ENCODE measurements around the gene RAMP2. TPM values are rescaled to one million over a fixed set of nuclear protein-coding genes. Genes with fewer than 3 reads are reported as not detected.
A peak's percentile ranks its signal among the peaks of the same experiment; 100 is the strongest.

Gene RAMP2
- total and polyA plus RNA-seq, 4 donors, result 43.8 to 101 (median 60.8) TPM

GRCh38 chr17:42751628-42752027 is 9.4 kb upstream of the RAMP2 start:
- ATAC-seq (ENCODE audit: insufficient read depth, low FRiP score) (no peak), DNase-seq (peak in 1 of 3 donors; percentile 65)
- peaks cover 0 to 36% (median 10%) of the 10 kb centered on the region in 5 donors for H3K4me1 ChIP-seq (ENCODE audit: control insufficient read depth in 5 of 5, insufficient read depth in 5 of 5, low read length in 5 of 5)
- TF ChIP-seq CTCF (IDR thresholded peaks at IDR 0.05; ENCODE audit: control extremely low read depth, extremely low read depth), result no peak
- H3K36me3 ChIP-seq (ENCODE audit: control insufficient read depth in 4 of 4, insufficient read depth in 4 of 4, low read length in 4 of 4), result no peaks in the 10 kb centered on the region
- H3K9ac ChIP-seq (ENCODE audit: insufficient read depth in 1 of 2, low read length in 2 of 2), result peak overlapping the region in 1 of 2 donors; percentile 23
- H3K4me3 ChIP-seq, result no peak overlapping the region
- WGBS, 2 donors, result 66 to 68% methylated on average over 7 of the region's 7 CpGs
- no peak overlapping the region for H3K27ac ChIP-seq (ENCODE audit: low read depth in 1 of 2, low read length in 1 of 2)
- no peaks in the 10 kb centered on the region for H3K27me3 ChIP-seq (ENCODE audit: control insufficient read depth in 3 of 3, insufficient read depth in 3 of 3, low read length in 2 of 3)
- H3K9me3 ChIP-seq (ENCODE audit: control insufficient read depth in 4 of 4, insufficient read depth in 3 of 4, low read length in 3 of 4), result no peaks in the 10 kb centered on the region

GRCh38 chr17:42754782-42755181 is 6.2 kb upstream of the RAMP2 start:
- DNase-seq, result no peak
- Histone ChIP-seq H3K27ac (ENCODE audit: low read depth in 1 of 2, low read length in 1 of 2) (no peak overlapping the region), H3K4me3 (no peak overlapping the region), H3K27me3 (ENCODE audit: control insufficient read depth in 3 of 3, insufficient read depth in 3 of 3, low read length in 2 of 3) (no peaks in the 10 kb centered on the region), H3K9ac (ENCODE audit: insufficient read depth in 1 of 2, low read length in 2 of 2) (no peak overlapping the region), H3K4me1 (ENCODE audit: control insufficient read depth in 5 of 5, insufficient read depth in 5 of 5, low read length in 5 of 5) (peaks cover under 1 to 19% (median 5%) of the 10 kb centered on the region in 5 donors), H3K9me3 (ENCODE audit: control insufficient read depth in 4 of 4, insufficient read depth in 3 of 4, low read length in 3 of 4) (no peaks in the 10 kb centered on the region), H3K36me3 (ENCODE audit: control insufficient read depth in 4 of 4, insufficient read depth in 4 of 4, low read length in 4 of 4) (no peaks in the 10 kb centered on the region)
- no peak for TF ChIP-seq CTCF (IDR thresholded peaks at IDR 0.05; ENCODE audit: control extremely low read depth, extremely low read depth)
- no peak for ATAC-seq (ENCODE audit: insufficient read depth, low FRiP score)
- 77 to 93% methylated on average over 3 of the region's 3 CpGs for WGBS, 2 donors

- 44 to 51% methylated on average over 11 of the region's 11 CpGs for WGBS, 2 donors
Observed at GRCh38 chr17:42759982-42760651, 910 bp upstream of the RAMP2 start.

More at GRCh38 chr17:42759982-42760651, 910 bp upstream of the RAMP2 start:
- Histone ChIP-seq H3K9ac (ENCODE audit: insufficient read depth in 1 of 2, low read length in 2 of 2) (peak overlapping the region; percentile 11 to 21), H3K27me3 (ENCODE audit: control insufficient read depth in 3 of 3, insufficient read depth in 3 of 3, low read length in 2 of 3) (no peaks in the 10 kb centered on the region), H3K9me3 (ENCODE audit: control insufficient read depth in 4 of 4, insufficient read depth in 3 of 4, low read length in 3 of 4) (peaks cover 0 to 2% (median 0%) of the 10 kb centered on the region in 4 donors), H3K36me3 (ENCODE audit: control insufficient read depth in 4 of 4, insufficient read depth in 4 of 4, low read length in 4 of 4) (no peaks in the 10 kb centered on the region), H3K4me1 (ENCODE audit: control insufficient read depth in 5 of 5, insufficient read depth in 5 of 5, low read length in 5 of 5) (peaks cover 0 to 27% (median 9%) of the 10 kb centered on the region in 5 donors), H3K27ac (ENCODE audit: low read depth in 1 of 2, low read length in 1 of 2) (peak overlapping the region in 1 of 2 donors; percentile 86), H3K4me3 (no peak overlapping the region)
- DNase-seq, result no peak
- no peak for ATAC-seq (ENCODE audit: insufficient read depth, low FRiP score)
- no peak for TF ChIP-seq CTCF (IDR thresholded peaks at IDR 0.05; ENCODE audit: control extremely low read depth, extremely low read depth)
